Prostate gland (tissue), 2 donors: ENCODE data around the gene C6orf89. TPM values are rescaled to one million over a fixed set of nuclear protein-coding genes. Genes with fewer than 3 reads are reported as not detected.

Experiments
- DNase-seq: peaks from one replicate; pipeline ENCODE4 v3.0.0-alpha.2; 2019; ENCODE audit warnings: low spot score
- H3K27ac ChIP-seq, 2 donors: fragments of 200-600 bp; sonication (generic); 2 replicates each; pipeline ENCODE4 v1.5.1; 2017 to 2019
- H3K27me3 ChIP-seq: fragments of 200-600 bp; sonication (generic); replicated peaks from 2 replicates; pipeline ENCODE4 v1.5.1; 2019; ENCODE audit not compliant: insufficient read depth
- H3K36me3 ChIP-seq, 2 donors: fragments of 200-600 bp; sonication (generic); 1 replicate in 1 of 2; 2 replicates in 1 of 2; pipeline versions ENCODE4 v1.5.1 to v1.8.1; 2017 to 2019
- H3K4me1 ChIP-seq: fragments of 200-600 bp; sonication (generic); replicated peaks from 2 replicates; pipeline ENCODE4 v1.5.1; 2019
- H3K4me3 ChIP-seq, 2 donors: fragments of 200-600 bp; sonication (generic); 2 replicates each; pipeline ENCODE4 v1.5.1; 2017 to 2019
- H3K9me3 ChIP-seq: fragments of 200-600 bp; sonication (generic); 2 replicates; pipeline ENCODE4 v1.5.1; 2017
- POLR2A ChIP-seq: fragments of 450-650 bp; IDR thresholded peaks from one replicate; pipeline ENCODE4 v1.6.1; 2016; ENCODE audit warnings: antibody characterized with exemption, mild to moderate bottlenecking
- POLR2AphosphoS5 ChIP-seq: sonication (generic); formaldehyde crosslinking; IDR thresholded peaks from one replicate; pipeline ENCODE4 v1.6.1; 2017; ENCODE audit warnings: antibody characterized with exemption
- WGBS: methylation state at CpG from one replicate; pipeline ENCODE4 v1.1.5; 2018; 5-methylcytosine and 5-hydroxymethylcytosine counted together
- intact Hi-C: fragments of 100-400 bp; cut with DNase I; formaldehyde crosslinking; loops from one replicate; pipeline ENCODE4 v1.14.2; 2022
- total RNA-seq, 2 donors: library from RNA; depleted of rRNA; stranded (reverse); fragments of >200 nt; gene quantifications; one replicate each; pipeline ENCODE4 v1.1.0, GENCODE V29; 2016
- TF ChIP-seq, protein P1 (sequence below), 4 experiments: fragments of 200-600 bp in 2 of 4; fragments of 450-650 bp in 2 of 4; sonication (generic) in 2 of 4; IDR thresholded peaks; 1 replicate in 3 of 4; 2 replicates in 1 of 4; pipeline ENCODE4 v1.5.1; 2016 to 2019; ENCODE audit warnings: antibody characterized with exemption in 4 of 4, mild to moderate bottlenecking in 2 of 4, moderate library complexity in 2 of 4

Gene C6orf89
- total RNA-seq, 2 donors from 2014 or later, result 54.9 to 96.9 TPM

DNA sequence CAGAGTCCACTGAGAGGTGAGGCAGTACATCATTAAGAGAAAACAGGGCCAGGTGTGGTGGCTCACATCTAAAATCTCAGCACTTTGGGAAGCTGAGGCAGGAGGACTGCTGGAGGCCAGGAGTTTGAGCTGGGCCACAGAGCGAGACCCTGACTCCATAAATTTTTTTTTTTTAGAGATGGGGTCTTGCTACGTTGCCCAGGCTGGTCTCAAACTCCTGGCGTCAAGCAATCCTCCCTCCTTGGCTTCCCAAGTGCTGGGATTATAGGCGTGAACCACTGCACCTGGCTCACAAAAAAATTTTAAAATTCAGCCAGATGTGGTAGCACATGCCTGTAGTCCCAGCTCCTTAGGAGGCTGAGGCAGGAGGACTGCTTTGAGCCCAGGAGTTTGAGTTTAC, 28.4 kb upstream of the C6orf89 start:
- no peak for DNase-seq
- intact Hi-C loops, result no loop called here
- H3K36me3 ChIP-seq, result no peaks in the 10 kb centered on the region
- H3K27me3 ChIP-seq, result no peaks in the 10 kb centered on the region
- no peak overlapping the region for H3K4me3 ChIP-seq
- 94% methylated on average over 4 of the region's 4 CpGs for WGBS
- H3K9me3 ChIP-seq, result no peaks in the 10 kb centered on the region
- H3K4me1 ChIP-seq, result no peaks in the 10 kb centered on the region
- no peak overlapping the region for H3K27ac ChIP-seq
- TF ChIP-seq, protein P1, sequence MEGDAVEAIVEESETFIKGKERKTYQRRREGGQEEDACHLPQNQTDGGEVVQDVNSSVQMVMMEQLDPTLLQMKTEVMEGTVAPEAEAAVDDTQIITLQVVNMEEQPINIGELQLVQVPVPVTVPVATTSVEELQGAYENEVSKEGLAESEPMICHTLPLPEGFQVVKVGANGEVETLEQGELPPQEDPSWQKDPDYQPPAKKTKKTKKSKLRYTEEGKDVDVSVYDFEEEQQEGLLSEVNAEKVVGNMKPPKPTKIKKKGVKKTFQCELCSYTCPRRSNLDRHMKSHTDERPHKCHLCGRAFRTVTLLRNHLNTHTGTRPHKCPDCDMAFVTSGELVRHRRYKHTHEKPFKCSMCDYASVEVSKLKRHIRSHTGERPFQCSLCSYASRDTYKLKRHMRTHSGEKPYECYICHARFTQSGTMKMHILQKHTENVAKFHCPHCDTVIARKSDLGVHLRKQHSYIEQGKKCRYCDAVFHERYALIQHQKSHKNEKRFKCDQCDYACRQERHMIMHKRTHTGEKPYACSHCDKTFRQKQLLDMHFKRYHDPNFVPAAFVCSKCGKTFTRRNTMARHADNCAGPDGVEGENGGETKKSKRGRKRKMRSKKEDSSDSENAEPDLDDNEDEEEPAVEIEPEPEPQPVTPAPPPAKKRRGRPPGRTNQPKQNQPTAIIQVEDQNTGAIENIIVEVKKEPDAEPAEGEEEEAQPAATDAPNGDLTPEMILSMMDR (IDR thresholded peaks at IDR 0.05), result no peak

DNA sequence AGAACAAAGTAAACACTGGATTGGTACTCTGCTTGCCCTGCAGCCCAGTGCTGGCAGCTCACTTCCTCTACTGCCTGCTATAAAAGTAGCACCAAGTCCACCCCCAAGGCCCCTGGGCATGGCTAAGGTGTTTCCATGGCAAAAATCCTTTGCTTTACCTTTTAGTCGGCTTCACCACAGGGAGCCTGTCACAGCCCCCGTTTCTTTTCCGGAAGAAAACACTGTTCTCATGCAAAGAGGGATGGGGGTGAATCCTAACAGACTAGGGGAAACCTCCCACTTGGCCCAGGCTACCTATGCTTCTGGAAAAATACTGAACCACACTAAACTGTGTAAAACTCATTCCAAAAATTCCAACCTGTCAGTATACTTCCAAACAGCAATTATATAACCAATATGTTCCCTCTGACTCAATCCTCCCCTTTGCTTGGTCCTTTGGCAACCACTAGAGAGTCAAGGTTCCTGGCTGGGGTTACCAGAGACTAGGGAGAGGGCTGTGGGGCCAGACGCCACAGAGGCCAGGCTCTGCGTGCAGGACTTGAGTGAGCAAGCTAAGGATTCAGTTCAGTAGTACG, 27.3 kb upstream of the C6orf89 start:
- no peaks in the 10 kb centered on the region for H3K4me1 ChIP-seq
- H3K27ac ChIP-seq, result peak overlapping the region; percentile 39 to 64
- H3K4me3 ChIP-seq, result peak overlapping the region in 1 of 2 donors; percentile 5
- H3K9me3 ChIP-seq, result no peaks in the 10 kb centered on the region
- H3K36me3 ChIP-seq, result no peaks in the 10 kb centered on the region
- DNase-seq, result peak; percentile 25
- TF ChIP-seq POLR2AphosphoS5 (peak; percentile 62), POLR2A (no peak)
- TF ChIP-seq, protein P1 (IDR thresholded peaks at IDR 0.05), result no peak
- no peaks in the 10 kb centered on the region for H3K27me3 ChIP-seq
- intact Hi-C loops, result no loop called here
- WGBS, result 26% methylated on average over 6 of the region's 6 CpGs

DNA sequence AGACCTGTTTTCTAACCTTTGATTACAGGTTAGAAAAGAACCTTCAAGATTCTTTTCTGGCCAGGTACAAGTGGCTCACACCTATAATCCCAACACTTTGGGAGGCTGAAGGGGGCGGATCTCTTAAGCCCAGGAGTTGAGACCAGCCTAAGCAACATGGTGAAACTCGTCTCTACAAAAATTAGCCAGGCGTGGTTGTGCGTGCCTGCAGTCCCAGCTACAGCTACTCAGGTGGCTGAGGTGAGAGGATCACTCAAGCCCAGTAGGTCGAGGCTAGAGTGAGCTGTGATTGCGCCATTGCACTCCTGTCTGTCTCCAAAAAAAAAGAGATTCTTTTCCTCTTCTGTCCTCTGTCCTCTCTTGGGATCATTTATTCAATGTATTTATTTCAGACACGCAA, 25.6 kb upstream of the C6orf89 start:
- no peaks in the 10 kb centered on the region for H3K4me1 ChIP-seq
- DNase-seq, result no peak
- no peak overlapping the region for H3K4me3 ChIP-seq
- H3K27me3 ChIP-seq, result no peaks in the 10 kb centered on the region
- H3K9me3 ChIP-seq, result no peaks in the 10 kb centered on the region
- H3K36me3 ChIP-seq, result no peaks in the 10 kb centered on the region
- H3K27ac ChIP-seq, result no peak overlapping the region
- TF ChIP-seq, protein P1 (IDR thresholded peaks at IDR 0.05), result no peak
- TF ChIP-seq POLR2A (no peak), POLR2AphosphoS5 (no peak)
- WGBS, result 94% methylated on average over 7 of the region's 7 CpGs
- intact Hi-C loops, result no loop called here

DNA sequence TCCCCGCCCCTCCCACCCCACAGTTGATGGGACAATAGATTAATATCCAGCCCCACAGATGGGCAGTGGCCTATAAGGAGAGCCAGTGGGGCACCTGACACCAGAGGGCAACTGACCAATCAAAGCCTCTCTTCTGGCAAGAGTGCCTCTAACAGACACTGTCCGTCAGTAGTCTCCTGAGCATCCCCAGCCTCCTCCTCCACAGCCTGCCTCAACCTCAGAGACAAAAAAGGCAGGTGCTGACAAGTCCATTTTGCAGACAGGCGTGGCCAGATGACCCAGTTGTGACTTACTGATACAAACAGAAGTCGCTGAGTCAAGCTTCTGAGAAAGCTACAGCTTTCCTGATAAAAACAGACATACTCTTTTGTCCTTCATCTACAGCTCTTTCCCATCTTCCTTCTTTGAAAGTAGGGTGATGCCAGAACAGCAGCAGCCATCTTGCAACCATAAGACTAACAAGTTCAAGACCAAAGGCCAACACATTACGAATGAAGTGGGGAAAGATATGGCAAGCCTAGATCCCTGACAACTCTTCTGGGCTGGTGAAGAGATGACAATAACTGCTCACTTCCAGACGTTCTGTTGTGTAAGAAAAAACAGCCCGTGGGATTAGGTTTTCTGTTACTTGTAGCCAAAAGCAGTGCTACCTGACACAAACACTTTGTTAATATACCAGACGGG, 23.4 kb upstream of the C6orf89 start:
- 73% methylated on average over 8 of the region's 8 CpGs for WGBS
- no peak for DNase-seq
- H3K36me3 ChIP-seq, result no peaks in the 10 kb centered on the region

More for the DNA sequence above, 23.4 kb upstream of the C6orf89 start:
- H3K27me3 ChIP-seq, result no peaks in the 10 kb centered on the region
- H3K9me3 ChIP-seq, result no peaks in the 10 kb centered on the region
- TF ChIP-seq, protein P1 (IDR thresholded peaks at IDR 0.05), result no peak
- TF ChIP-seq POLR2AphosphoS5 (no peak), POLR2A (no peak)
- intact Hi-C loops, result no loop called here
- H3K27ac ChIP-seq, result no peak overlapping the region
- H3K4me1 ChIP-seq, result no peaks in the 10 kb centered on the region
- H3K4me3 ChIP-seq, result no peak overlapping the region
